RWPE1 (cell line): Measurements from ENCODE around the gene SELPLG.

Source experiments
- CTCF ChIA-PET: fragments of 350-600 bp; sonication (Branson Sonifier 250); formaldehyde crosslinking; extraction: SDS; loops from one replicate; lab custom pipeline; 2021; lab: Yijun Ruan, JAX
- POLR2A ChIA-PET: fragments of 400-600 bp; formaldehyde crosslinking; extraction: SDS; loops from one replicate; lab custom pipeline; 2020; ENCODE audit warnings: antibody characterized with exemption; ENCODE audit not compliant: low non-redundant PET; lab: Yijun Ruan, JAX
- DNase-seq: peaks from one replicate; pipeline ENCODE4 v3.0.0; 2012; ENCODE audit warnings: low spot score
- H3K27ac ChIP-seq: fragments of 450-650 bp; 2 replicates; pipeline ENCODE4 v1.5.1; 2017
- TF ChIP-seq, protein P1 (sequence below): fragments of 450-650 bp; conservative IDR thresholded peaks from 2 replicates; pipeline ENCODE4 v1.5.1; 2017; ENCODE audit warnings: low read depth, mild to moderate bottlenecking

SELPLG gene

DNA sequence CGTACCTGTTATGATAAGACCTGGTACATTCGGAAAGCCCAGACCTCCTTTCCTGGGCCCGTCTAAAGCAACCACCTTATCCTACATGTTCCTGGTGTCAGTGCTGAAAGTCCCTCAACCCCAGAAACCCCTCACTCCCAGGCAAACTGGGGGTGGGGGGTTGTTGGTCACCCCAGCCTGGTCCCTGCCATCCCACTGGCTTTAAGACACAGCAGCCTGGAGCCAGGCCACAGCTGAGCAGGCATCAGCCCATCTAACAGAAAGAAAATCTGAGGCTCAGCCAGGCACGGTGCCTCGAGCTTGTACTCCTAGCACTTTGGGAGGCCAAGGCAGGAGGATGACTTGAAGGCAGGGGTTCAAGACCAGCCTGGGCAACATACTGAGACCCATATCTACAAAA, 4.5 kb downstream of the SELPLG start:
- ChIA-PET POLR2A (no interaction called here), CTCF (interaction anchor here (0.6 to 2.0 kb wide), 2 partner anchors 11 to 36 kb away, joined by 3 to 6 read pairs; no protein-coding TSS in a partner anchor)
- H3K27ac ChIP-seq = peak overlapping the region; percentile 88
- TF ChIP-seq, protein P1, sequence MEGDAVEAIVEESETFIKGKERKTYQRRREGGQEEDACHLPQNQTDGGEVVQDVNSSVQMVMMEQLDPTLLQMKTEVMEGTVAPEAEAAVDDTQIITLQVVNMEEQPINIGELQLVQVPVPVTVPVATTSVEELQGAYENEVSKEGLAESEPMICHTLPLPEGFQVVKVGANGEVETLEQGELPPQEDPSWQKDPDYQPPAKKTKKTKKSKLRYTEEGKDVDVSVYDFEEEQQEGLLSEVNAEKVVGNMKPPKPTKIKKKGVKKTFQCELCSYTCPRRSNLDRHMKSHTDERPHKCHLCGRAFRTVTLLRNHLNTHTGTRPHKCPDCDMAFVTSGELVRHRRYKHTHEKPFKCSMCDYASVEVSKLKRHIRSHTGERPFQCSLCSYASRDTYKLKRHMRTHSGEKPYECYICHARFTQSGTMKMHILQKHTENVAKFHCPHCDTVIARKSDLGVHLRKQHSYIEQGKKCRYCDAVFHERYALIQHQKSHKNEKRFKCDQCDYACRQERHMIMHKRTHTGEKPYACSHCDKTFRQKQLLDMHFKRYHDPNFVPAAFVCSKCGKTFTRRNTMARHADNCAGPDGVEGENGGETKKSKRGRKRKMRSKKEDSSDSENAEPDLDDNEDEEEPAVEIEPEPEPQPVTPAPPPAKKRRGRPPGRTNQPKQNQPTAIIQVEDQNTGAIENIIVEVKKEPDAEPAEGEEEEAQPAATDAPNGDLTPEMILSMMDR = no peak
- no peak for DNase-seq

DNA sequence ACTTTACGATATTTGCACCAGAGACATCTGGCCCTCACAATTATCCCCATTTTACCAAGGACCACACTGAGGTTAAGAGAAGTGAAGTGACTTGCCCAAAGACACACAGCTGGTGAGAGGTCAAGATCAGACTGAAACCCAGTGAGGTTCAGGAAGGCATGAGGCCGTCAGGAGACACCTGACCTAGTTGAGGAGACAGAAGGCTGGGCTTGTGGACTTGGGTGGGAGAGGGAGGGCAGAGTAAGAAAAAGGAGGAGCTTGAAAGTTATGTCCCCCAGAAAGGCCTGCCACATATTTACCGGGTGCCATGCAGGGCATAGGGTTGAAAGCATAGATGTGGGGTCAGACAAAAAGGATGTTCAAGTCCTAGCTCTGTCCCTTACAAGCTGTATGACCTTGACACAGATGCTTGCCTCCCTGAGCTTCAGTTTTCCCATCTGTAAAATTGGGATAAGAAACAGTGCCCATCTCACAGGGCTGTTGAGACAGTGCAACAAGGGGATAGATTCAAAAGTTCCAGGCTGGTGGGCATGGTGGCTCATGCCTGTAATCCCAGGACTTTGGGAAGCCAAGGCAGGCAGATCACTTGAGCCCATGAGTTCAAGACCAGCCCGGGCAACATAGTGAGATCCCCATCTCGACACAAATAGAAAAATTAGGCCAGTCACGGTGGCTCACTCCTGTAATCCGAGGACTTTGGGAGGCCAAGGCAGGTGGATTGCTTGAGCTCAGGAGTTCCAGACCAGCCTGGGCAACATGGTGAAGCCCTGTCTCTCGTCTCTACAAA, 6.4 kb downstream of the SELPLG start:
- CTCF ChIA-PET = interaction anchor here (0.6 to 1.0 kb wide), 3 partner anchors 9 to 1268 kb away, joined by 3 to 4 read pairs (median 3); no protein-coding TSS in a partner anchor
- peak overlapping the region; percentile 88; the same call in 1 of the 2 replicates for H3K27ac ChIP-seq
- TF ChIP-seq, protein P1 = no peak
- POLR2A ChIA-PET = no interaction called here
- no peak for DNase-seq

DNA sequence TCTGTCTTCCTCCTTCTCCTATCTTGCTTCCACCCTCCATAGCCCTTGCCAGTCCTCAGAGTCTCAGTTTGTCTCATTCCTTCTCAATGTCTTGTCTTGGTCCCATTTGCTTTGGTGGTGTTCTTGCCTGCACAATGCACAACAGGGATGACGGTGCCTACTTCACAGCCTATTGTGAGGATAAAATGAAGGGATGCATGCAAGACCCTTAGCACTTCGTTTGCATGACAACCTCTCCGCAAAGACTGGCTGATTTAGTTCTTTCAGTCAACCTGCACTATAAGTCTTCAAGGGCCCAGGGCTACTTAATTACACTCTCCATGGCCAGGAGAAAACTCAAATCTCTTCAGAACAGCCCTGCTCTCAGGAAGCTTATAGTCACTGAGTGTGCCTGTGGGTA, 8.5 kb downstream of the SELPLG start:
- no peak overlapping the region for H3K27ac ChIP-seq
- ChIA-PET CTCF (no interaction called here), POLR2A (no interaction called here)
- no peak for DNase-seq
- TF ChIP-seq, protein P1 = no peak

DNA sequence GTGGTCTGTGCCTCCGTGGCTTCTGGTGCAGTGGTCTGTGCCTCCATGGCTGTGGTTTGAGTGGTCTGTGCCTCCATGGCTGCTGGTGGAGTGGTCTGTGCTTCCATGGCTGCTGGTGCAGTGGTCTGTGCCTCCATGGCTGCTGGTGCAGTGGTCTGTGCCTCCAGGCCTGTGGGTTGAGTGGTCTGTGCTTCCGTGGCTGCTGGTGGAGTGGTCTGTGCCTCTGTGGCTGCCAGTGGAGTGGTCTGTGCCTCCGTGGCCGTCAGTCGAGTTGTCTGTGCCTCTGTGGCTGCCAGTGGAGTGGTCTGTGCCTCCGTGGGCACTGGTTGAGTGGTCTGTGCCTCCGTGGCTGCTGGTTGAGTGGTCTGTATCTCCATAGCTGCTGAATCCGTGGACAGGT, 10.1 kb downstream of the SELPLG start:
- ChIA-PET CTCF (no interaction called here), POLR2A (no interaction called here)
- H3K27ac ChIP-seq = no peak overlapping the region
- TF ChIP-seq, protein P1 = no peak
- DNase-seq = no peak

DNA sequence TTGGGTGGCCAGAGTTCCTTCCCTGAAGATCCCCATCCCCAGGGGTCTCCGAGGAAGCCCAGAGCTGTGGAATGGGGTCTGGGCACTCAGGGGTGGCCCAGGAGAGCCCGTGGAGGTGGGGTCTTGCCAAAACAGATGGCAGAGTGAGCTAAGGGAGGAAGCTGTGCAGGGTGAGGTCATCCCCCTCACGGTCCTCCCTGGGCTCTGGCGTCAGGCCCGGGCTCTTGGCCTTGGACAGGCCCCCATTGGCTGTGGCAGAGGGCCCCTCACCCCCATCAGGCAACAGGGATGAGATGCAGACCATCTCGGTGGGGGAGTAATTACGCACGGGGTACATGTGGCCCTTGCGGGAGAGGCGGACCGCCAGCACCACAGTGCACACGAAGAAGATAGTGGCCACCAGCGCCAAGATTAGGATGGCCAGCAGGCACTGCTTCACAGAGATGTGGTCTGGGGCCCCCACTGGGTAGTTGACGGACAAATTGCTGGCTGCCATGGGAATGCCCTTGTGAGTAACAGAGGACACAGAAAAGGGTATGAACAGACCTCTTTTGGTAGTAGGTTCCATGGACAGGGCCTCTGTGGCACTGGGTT, 10.7 kb downstream of the SELPLG start:
- H3K27ac ChIP-seq = no peak overlapping the region
- ChIA-PET CTCF (no interaction called here), POLR2A (no interaction called here)
- no peak for DNase-seq
- TF ChIP-seq, protein P1 = no peak

DNA sequence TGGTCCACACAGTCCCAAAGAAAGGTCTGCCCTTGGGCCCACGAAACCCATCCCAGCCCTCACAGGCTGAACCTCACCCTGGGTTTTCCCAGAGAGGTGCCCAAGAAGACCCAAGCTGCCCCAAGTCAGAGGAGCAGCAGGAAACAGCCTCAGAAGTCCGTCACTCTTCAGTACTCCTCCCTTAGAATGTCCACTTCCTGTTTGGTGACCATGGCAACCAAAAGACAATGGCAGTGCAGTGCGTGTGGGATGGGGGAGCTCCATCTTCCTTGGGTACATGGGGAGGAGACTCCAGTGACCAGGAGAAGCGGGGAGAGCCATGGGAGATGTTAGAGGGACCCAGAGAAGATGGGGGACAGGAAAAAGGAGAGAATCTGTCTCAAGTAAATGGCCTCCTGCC, 11.3 kb downstream of the SELPLG start:
- POLR2A ChIA-PET = no interaction called here
- H3K27ac ChIP-seq = no peak overlapping the region
- CTCF ChIA-PET = interaction anchor here (2.2 kb wide), 1 partner anchor 59 kb away, joined by 5 read pairs; no protein-coding TSS in a partner anchor
- DNase-seq = no peak
- TF ChIP-seq, protein P1 = no peak
